NT2/D1 (cell line): ENCODE measurements around the gene GNG14.
"Not testable (repeated sequence)": the region's sequence is repeated elsewhere in the genome, so short reads cannot be mapped to it uniquely, and the experiment has no call there.

ENCODE experiments used
- DNase-seq: peaks from one replicate; pipeline ENCODE4 v3.0.0-alpha.2; 2011; ENCODE audit warnings: low read depth, low spot score
- H3K27me3 ChIP-seq: 2 replicates; pipeline ENCODE4 v1.6.0; 2011; ENCODE audit warnings: mild to moderate bottlenecking; ENCODE audit not compliant: insufficient read length, insufficient read depth
- H3K36me3 ChIP-seq: 2 replicates; pipeline ENCODE4 v1.6.1; 2011; ENCODE audit warnings: mild to moderate bottlenecking, low read length, mixed read lengths; ENCODE audit not compliant: insufficient read depth, insufficient read length
- H3K4me1 ChIP-seq: 2 replicates; pipeline ENCODE4 v1.5.1; 2011; ENCODE audit not compliant: insufficient read depth, insufficient read length
- H3K4me3 ChIP-seq: 2 replicates; pipeline ENCODE4 v1.5.1; 2011; ENCODE audit warnings: low read depth; ENCODE audit not compliant: insufficient read length
- H3K9ac ChIP-seq: 2 replicates; pipeline ENCODE4 v1.6.0; 2011; ENCODE audit warnings: low read depth; ENCODE audit not compliant: insufficient read length
- H3K9me3 ChIP-seq: 2 replicates; pipeline ENCODE4 v1.5.1; 2011; ENCODE audit warnings: mild to moderate bottlenecking, low read length; ENCODE audit not compliant: insufficient read depth
- SUZ12 ChIP-seq: IDR thresholded peaks from 2 replicates; pipeline ENCODE4 v1.6.1; 2011; ENCODE audit not compliant: insufficient read length, insufficient read depth; ENCODE audit errors: extremely low read depth
- YY1 ChIP-seq: IDR thresholded peaks from 2 replicates; pipeline ENCODE4 v1.6.1; 2011; ENCODE audit not compliant: insufficient read length, insufficient read depth
- ZNF274 ChIP-seq: IDR thresholded peaks from 2 replicates; pipeline ENCODE4 v1.6.1; 2011; ENCODE audit warnings: mild to moderate bottlenecking, low read depth, low read length

GNG14 gene

DNA sequence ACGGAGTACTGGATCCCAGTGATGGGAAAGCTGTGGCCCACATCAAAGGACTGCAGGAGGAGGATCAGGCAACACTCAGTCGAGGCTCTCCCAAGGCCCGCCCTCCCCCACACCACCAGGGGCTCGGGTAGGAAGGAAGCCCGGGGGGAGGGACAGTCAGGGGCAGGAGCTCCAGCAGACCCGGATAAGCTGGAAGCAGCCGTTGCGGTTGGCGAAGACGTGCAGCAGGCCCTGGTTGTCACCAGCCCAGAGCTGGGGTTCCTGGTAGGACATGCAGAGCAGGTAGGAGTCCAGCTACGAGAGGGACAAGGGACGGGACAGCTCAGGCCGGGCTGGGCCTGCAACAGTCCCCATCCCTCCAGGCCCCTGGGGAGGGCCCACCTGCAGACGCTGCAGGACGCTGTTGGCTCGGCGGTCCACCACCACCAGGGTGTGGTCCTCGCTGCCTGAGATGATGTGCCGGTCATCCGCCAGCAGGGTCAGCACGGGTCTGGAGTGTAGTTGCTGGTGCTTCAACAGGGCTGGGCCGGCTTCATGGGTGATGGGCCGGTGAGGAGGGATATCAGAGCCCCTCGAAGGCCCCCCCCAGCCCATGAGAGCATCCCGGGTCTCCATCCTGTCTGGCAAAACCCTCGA lies 1.9 kb downstream of the GNG14 start:
- Histone ChIP-seq H3K9me3 (no peaks in the 10 kb centered on the region), H3K27me3 (no peaks in the 10 kb centered on the region), H3K36me3 (peaks cover 51% of the 10 kb centered on the region), H3K4me3 (no peak overlapping the region), H3K4me1 (peaks cover 4% of the 10 kb centered on the region), H3K9ac (no peak overlapping the region)
- TF ChIP-seq YY1 (no peak), SUZ12 (no peak), ZNF274 (no peak)
- DNase-seq, result no peak

DNA sequence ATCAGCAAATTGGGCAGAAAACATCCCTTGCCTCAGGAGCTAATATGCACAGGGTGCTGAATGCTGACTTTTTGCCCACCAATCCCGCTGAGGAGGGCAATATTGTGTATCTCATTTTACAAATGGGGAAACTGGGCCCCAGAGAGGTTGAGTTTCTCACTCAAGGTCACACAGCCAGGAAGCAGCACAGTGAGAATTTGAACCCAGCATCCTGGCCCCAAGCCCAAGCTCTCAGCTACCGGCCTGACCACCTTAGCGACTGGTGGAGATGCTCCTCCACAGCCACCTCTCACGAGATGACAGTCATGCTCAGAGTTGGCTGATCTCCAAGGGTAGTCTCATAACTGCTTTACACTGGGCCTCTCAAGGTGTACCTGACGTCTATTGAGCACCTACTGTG lies 5.2 kb downstream of the GNG14 start:
- no peak for DNase-seq
- no peaks in the 10 kb centered on the region for H3K9me3 ChIP-seq

DNA sequence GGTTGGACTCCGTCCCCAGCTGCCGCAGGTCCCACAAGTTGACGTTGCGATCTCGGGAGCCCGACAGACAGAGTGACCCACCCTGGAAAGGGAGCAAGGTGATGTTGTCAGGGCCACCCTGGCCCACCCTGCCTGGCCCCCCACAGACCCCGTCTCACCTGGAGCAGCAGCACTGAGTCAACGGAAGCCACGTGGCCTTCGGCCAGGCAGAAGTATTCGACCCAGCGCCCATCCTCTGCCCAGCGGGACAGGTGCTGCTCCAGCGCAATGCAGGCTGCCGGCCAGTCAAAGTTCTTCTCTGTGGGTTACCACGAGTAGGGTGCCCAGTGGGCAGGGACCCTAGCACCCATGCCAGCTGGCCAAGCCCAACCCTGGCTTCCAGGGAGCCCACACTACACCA lies 6.8 kb downstream of the GNG14 start:
- H3K9me3 ChIP-seq, result no peaks in the 10 kb centered on the region
- no peak overlapping the region for H3K4me3 ChIP-seq
- DNase-seq, result no peak
- H3K36me3 ChIP-seq, result peaks cover 47% of the 10 kb centered on the region
- TF ChIP-seq YY1, result no peak
- TF ChIP-seq ZNF274, result no peak
- no peak for TF ChIP-seq SUZ12
- no peak overlapping the region for H3K9ac ChIP-seq
- H3K4me1 ChIP-seq, result peaks cover 5% of the 10 kb centered on the region
- H3K27me3 ChIP-seq, result peaks cover 5% of the 10 kb centered on the region

More for the DNA sequence above, 5.2 kb downstream of the GNG14 start:
- peaks cover 47% of the 10 kb centered on the region for H3K36me3 ChIP-seq
- no peak overlapping the region for H3K9ac ChIP-seq
- H3K4me3 ChIP-seq, result no peak overlapping the region
- H3K4me1 ChIP-seq, result peaks cover 7% of the 10 kb centered on the region
- peaks cover 5% of the 10 kb centered on the region for H3K27me3 ChIP-seq
- no peak for TF ChIP-seq YY1
- no peak for TF ChIP-seq SUZ12
- no peak for TF ChIP-seq ZNF274

DNA sequence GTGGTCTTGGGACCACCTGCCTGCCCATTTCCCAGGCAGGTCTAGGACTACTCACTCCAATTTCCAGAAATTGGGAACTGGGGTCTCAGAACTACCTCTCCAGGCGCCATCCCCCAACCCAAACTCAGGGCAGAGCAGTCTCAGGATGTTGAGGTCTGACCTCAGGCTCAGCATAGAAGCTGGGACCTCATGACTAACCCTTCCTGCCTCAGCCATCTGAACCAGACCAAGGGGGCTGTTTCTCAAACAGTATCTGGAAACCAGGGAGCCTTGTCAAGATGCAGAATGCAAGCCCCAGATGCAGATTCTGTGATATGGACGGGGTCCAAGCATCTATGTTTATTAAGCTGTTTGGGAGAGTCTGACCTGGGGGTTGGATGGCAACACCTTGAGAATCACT lies 7.3 kb downstream of the GNG14 start:
- H3K27me3 ChIP-seq, result peaks cover 5% of the 10 kb centered on the region
- no peaks in the 10 kb centered on the region for H3K9me3 ChIP-seq
- no peak overlapping the region for H3K4me3 ChIP-seq
- H3K9ac ChIP-seq, result no peak overlapping the region
- H3K4me1 ChIP-seq, result peaks cover 3% of the 10 kb centered on the region
- no peak for DNase-seq
- peaks cover 47% of the 10 kb centered on the region for H3K36me3 ChIP-seq
- TF ChIP-seq SUZ12 (no peak), YY1 (no peak), ZNF274 (no peak)

DNA sequence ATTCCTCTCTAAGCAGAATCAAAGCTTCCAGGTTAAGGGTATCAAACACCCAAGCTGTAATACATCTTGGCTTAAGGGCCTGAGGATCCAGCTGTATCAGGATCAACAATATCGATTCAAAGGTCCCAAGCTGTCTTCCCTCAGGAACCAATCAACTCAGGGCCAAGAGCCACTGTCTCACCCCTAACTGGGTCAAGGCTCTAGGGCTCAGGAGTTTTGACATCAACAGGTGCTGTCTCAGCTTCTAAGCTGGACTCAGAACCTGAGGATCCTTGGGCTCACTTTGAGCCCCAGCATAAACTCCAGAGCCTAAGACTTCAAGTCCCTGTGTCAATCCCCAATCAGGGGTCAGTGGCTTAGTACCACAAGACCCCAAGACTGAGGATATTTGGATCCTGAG lies 7.7 kb downstream of the GNG14 start:
- no peak for DNase-seq
- H3K9me3 ChIP-seq, result no peaks in the 10 kb centered on the region
- peaks cover 47% of the 10 kb centered on the region for H3K36me3 ChIP-seq
- TF ChIP-seq YY1 (no peak), SUZ12 (no peak), ZNF274 (no peak)
- peak overlapping the region; percentile 94 for H3K9ac ChIP-seq
- peaks cover 5% of the 10 kb centered on the region for H3K27me3 ChIP-seq
- peak overlapping the region; percentile 98 for H3K4me3 ChIP-seq
- peaks cover 3% of the 10 kb centered on the region for H3K4me1 ChIP-seq

DNA sequence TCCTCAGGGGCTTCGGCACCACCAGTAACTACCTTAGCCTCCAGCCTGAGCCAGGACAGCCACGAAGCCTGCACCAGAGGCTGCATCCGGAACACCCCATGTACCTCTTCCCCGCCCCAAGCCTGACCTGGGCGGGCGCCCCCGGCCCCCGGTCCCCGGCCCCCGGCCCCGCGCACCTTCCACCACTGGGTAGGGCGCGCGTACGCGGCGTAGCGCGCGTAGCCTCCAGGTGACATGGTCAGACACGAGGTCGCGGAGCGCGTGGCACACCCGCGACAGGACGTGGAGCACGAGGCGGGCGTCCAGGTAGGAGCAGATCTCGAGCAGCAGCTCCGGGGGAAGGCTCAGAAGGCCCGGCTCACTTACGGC lies 8.2 kb downstream of the GNG14 start:
- Histone ChIP-seq H3K4me3 (peak overlapping the region; percentile 98), H3K4me1 (peaks cover 6% of the 10 kb centered on the region), H3K36me3 (peaks cover 48% of the 10 kb centered on the region), H3K27me3 (peaks cover 5% of the 10 kb centered on the region), H3K9ac (peak overlapping the region; percentile 94), H3K9me3 (no peaks in the 10 kb centered on the region)
- no peak for DNase-seq
- TF ChIP-seq YY1 (no peak), ZNF274 (no peak), SUZ12 (no peak)

DNA sequence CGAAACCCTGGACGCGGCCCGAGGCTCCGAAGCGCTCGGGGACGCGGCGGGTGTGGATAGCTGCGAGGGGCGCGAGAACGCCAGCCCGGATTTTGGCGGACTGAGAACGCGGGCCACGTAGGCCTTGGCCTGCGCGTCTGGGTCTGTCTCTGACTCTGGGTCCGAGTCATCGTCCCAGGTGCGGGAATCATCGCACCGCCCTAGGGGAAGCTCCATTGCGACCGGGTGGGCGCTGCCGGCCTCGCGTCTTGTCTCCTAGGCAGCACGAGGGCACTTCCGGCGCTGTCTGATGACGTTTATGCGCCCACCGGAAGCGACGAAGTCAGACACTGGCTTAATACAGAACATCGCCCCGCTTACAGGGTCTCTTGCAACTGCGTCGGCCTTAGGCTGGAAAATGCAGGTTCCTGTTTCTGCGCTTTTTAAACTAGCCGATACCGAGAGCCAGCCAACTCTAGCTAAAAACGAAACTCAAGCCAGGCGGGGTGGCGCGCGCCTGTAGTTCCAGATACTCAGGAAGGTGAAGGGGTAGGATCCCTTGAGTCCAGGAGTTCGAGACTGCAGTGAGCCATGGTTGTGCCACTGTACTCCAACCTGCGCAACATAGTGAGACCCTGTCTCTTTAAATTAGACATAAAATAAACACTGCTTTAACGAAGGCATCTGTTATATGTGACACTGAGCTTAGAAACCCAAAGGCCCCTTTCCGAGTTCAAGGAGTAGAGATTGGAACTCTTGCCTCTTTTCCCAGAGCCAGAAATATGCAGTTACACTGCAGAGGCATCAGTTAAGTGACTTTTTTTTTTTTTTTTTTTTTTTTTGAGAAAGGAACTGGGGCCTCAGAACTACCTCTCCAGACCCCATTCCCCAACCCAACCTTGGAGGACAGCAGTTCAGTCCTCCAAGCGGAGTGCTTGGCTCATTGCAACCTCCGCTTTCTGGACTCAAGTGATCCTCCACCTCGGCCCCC lies 8.9 kb downstream of the GNG14 start, which contains the start of gene FBXW9:
FBXW9 (minus strand) TSS at position 266 of the 970 bp plus-strand sequence; CDS start at position 216, 50 bp downstream.
- Histone ChIP-seq H3K9ac (peak within 1 kb of the TSS; percentile 94), H3K4me3 (peak within 1 kb of the TSS; percentile 98), H3K36me3 (peaks cover 49% of the 10 kb centered on the region), H3K27me3 (peaks cover 5% of the 10 kb centered on the region), H3K4me1 (peaks cover 7% of the 10 kb centered on the region), H3K9me3 (no peaks in the 10 kb centered on the region)
- peak; percentile 97 for DNase-seq
- TF ChIP-seq YY1 (no peak), ZNF274 (no peak), SUZ12 (no peak)

DNA sequence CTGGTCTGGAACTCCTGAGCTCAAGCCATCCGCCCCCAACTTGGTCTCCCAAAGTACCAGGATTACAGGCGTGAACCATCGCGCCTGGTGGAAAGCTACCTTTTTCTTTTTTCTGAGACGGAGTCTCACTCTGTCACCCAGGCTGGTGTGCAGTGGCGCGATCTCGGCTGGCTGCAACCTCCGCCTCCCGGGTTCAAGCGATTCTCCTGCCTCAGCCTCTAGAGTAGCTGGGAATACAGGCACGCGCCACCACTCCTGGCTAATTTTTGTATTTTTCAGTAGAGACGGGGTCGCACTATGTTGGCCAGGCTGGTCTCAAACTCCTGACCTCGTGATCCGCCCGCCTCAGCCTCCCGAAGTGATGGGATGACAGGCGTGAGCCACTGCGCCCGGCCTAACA lies 9.6 kb downstream of the GNG14 start:
- peaks cover 56% of the 10 kb centered on the region for H3K36me3 ChIP-seq
- peak overlapping the region; percentile 98 for H3K4me3 ChIP-seq
- H3K9me3 ChIP-seq, H3K27me3 ChIP-seq, DNase-seq, H3K4me1 ChIP-seq: not testable (repeated sequence)
- peak overlapping the region; percentile 94 for H3K9ac ChIP-seq
